Upper lobe of left lung (tissue), 4 donors: Measurements from ENCODE around the gene MAP2K4.

ENCODE experiments used
- CTCF ChIP-seq, 6 experiments: fragments of 450-650 bp in 4 of 6; fragments of 200-600 bp in 2 of 6; sonication (generic) in 2 of 6; IDR thresholded peaks; one replicate each; pipeline ENCODE4 v1.5.1; 2016 to 2019; ENCODE audit warnings: antibody characterized with exemption in 6 of 6
- POLR2AphosphoS5 ChIP-seq, 2 donors: sonication (generic); formaldehyde crosslinking; IDR thresholded peaks; one replicate each; pipeline ENCODE4 v1.5.1; 2017; ENCODE audit warnings: antibody characterized with exemption in 2 of 2

- TF ChIP-seq CTCF (IDR thresholded peaks at IDR 0.05) (no peak), POLR2AphosphoS5 (IDR thresholded peaks at IDR 0.05) (no peak)
These were observed 1.0 kb downstream of the MAP2K4 start for GRCh38 chr17:12021623-12022140.
